GF-D8 (cell line): ENCODE results near the gene KIF16B.
"Not testable (repeated sequence)": the region's sequence is repeated elsewhere in the genome, so short reads cannot be mapped to it uniquely, and the experiment has no call there.

Experiments used
- DNase-seq: peaks from one replicate; lab custom pipeline; 2025; lab: John Stamatoyannopoulos, UW

KIF16B gene

GRCh38 chr20:16589623-16590022 is 16.4 kb upstream of the KIF16B start:
- DNase-seq, result no peak

GRCh38 chr20:16588241-16588640 is 15.0 kb upstream of the KIF16B start:
- no peak for DNase-seq

- no peak for DNase-seq
These were observed 13.8 kb upstream of the KIF16B start for GRCh38 chr20:16587066-16587465.

GRCh38 chr20:16583474-16583873 is 10.2 kb upstream of the KIF16B start:
- no peak for DNase-seq

- no peak for DNase-seq
These were observed 8.0 kb upstream of the KIF16B start for GRCh38 chr20:16581241-16581640.

GRCh38 chr20:16580620-16581019 is 7.4 kb upstream of the KIF16B start:
- no peak for DNase-seq

GRCh38 chr20:16580147-16580546 is 6.9 kb upstream of the KIF16B start:
- DNase-seq, result no peak

GRCh38 chr20:16576219-16576618 is 3.0 kb upstream of the KIF16B start:
- no peak for DNase-seq

GRCh38 chr20:16575390-16576140 is 2.3 kb upstream of the KIF16B start:
- DNase-seq, result no peak

- DNase-seq, result peak; percentile 74
These were observed 1.6 kb upstream of the KIF16B start for GRCh38 chr20:16574656-16575355.

GRCh38 chr20:16571333-16571732 is 1.9 kb downstream of the KIF16B start:
- no peak for DNase-seq

GRCh38 chr20:16569246-16570153 is 3.7 kb downstream of the KIF16B start:
- no peak for DNase-seq

GRCh38 chr20:16566080-16566479 is 7.2 kb downstream of the KIF16B start:
- no peak for DNase-seq

GRCh38 chr20:16564079-16564478 is 9.2 kb downstream of the KIF16B start:
- DNase-seq, result not testable (repeated sequence)

GRCh38 chr20:16563066-16563806 is 10.0 kb downstream of the KIF16B start:
- no peak for DNase-seq

- DNase-seq, result no peak
These were observed 11.0 kb downstream of the KIF16B start for GRCh38 chr20:16562259-16562658.

- DNase-seq, result no peak
These were observed 12.6 kb downstream of the KIF16B start for GRCh38 chr20:16560661-16561060.

- DNase-seq, result no peak
These were observed 13.0 kb downstream of the KIF16B start for GRCh38 chr20:16560216-16560615.

GRCh38 chr20:16556301-16556700 is 16.9 kb downstream of the KIF16B start:
- no peak for DNase-seq

- DNase-seq, result no peak
These were observed 17.5 kb downstream of the KIF16B start for GRCh38 chr20:16555754-16556153.

GRCh38 chr20:16554766-16555543 is 18.3 kb downstream of the KIF16B start:
- no peak for DNase-seq
